Breast epithelium (tissue), 4 donors: ENCODE data around the gene SLC18A2. TPM values are rescaled to one million over a fixed set of nuclear protein-coding genes. Genes with fewer than 3 reads are reported as not detected.
"Not testable (repeated sequence)": the region's sequence is repeated elsewhere in the genome, so short reads cannot be mapped to it uniquely, and the experiment has no call there.

Source experiments
- DNase-seq, 2 donors: peaks; one replicate each; pipeline ENCODE4 v3.0.0-alpha.2; 2019; ENCODE audit warnings: low spot score in 2 of 2
- H3K27ac ChIP-seq, 2 donors: fragments of 200-600 bp; sonication (generic) in 1 of 2; one replicate each; pipeline ENCODE4 v1.5.1; 2016 to 2019; ENCODE audit warnings: mild to moderate bottlenecking in 1 of 2
- H3K27me3 ChIP-seq, 2 donors: fragments of 200-600 bp; sonication (generic) in 1 of 2; one replicate each; pipeline versions ENCODE4 v1.5.1 to v1.6.0; 2017 to 2019; ENCODE audit warnings: control low read depth in 1 of 2, mild to moderate bottlenecking in 1 of 2
- H3K36me3 ChIP-seq: fragments of 200-600 bp; one replicate; pipeline ENCODE4 v1.5.1; 2019
- H3K4me1 ChIP-seq, 2 donors: fragments of 200-600 bp; sonication (generic); one replicate each; pipeline ENCODE4 v1.5.1; 2016 to 2019; ENCODE audit warnings: control low read depth in 1 of 2
- H3K4me3 ChIP-seq, 3 donors: fragments of 200-600 bp; sonication (generic); 1 replicate in 2 of 3; 2 replicates in 1 of 3; pipeline ENCODE4 v1.5.1; 2016 to 2019; ENCODE audit warnings: mild to moderate bottlenecking in 3 of 3, moderate library complexity in 2 of 3
- H3K9me3 ChIP-seq, 2 donors: fragments of 200-600 bp; sonication (generic) in 1 of 2; one replicate each; pipeline ENCODE4 v1.5.1; 2016 to 2019; ENCODE audit warnings: control low read depth in 1 of 2
- CTCF ChIP-seq, 3 donors: fragments of 450-650 bp; IDR thresholded peaks; one replicate each; pipeline ENCODE4 v1.5.1; 2016 to 2017; ENCODE audit warnings: antibody characterized with exemption in 3 of 3, mild to moderate bottlenecking in 3 of 3, moderate library complexity in 3 of 3
- POLR2A ChIP-seq: fragments of 450-650 bp; IDR thresholded peaks from one replicate; pipeline ENCODE4 v1.6.1; 2016; ENCODE audit warnings: antibody characterized with exemption, mild to moderate bottlenecking, moderate library complexity
- POLR2AphosphoS5 ChIP-seq, 3 donors: sonication (generic); formaldehyde crosslinking; IDR thresholded peaks; one replicate each; pipeline ENCODE4 v1.6.1; 2017; ENCODE audit warnings: antibody characterized with exemption in 3 of 3
- intact Hi-C: fragments of 100-400 bp; cut with DNase I; formaldehyde crosslinking; loops from one replicate; pipeline ENCODE4 v1.15.1; 2023; ENCODE audit warnings: low total_unique reads
- total RNA-seq, 3 donors: library from RNA; depleted of rRNA; stranded (reverse); fragments of >200 nt; gene quantifications; one replicate each; pipeline ENCODE4 v1.1.0, GENCODE V29; 2016

Gene SLC18A2
- total RNA-seq, 3 donors from 2014 or later = 0.73 to 2.1 TPM; not detected in 1

- TF ChIP-seq CTCF (IDR thresholded peaks at IDR 0.05) = no peak
- no peak for TF ChIP-seq POLR2A
- no peak for TF ChIP-seq POLR2AphosphoS5 (IDR thresholded peaks at IDR 0.05)
- H3K4me1 ChIP-seq = no peaks in the 10 kb centered on the region
- peaks cover 0 to 19% of the 10 kb centered on the region in 2 donors for H3K27me3 ChIP-seq
- H3K36me3 ChIP-seq = no peaks in the 10 kb centered on the region
- no peaks in the 10 kb centered on the region for H3K9me3 ChIP-seq
- no peak overlapping the region for H3K27ac ChIP-seq
- no peak for DNase-seq
- intact Hi-C loops = loop anchor here (1.0 kb wide), 1 partner anchor 34 kb away; no protein-coding TSS in a partner anchor
- H3K4me3 ChIP-seq = no peak overlapping the region
Measured at GRCh38 chr10:117228210-117228609, 12.7 kb upstream of the SLC18A2 start.

GRCh38 chr10:117230107-117230506 lies 10.8 kb upstream of the SLC18A2 start:
- intact Hi-C loops, H3K27ac ChIP-seq, DNase-seq, H3K4me3 ChIP-seq, H3K36me3 ChIP-seq, H3K9me3 ChIP-seq, H3K4me1 ChIP-seq: not testable (repeated sequence)
- H3K27me3 ChIP-seq = peaks cover 0 to 19% of the 10 kb centered on the region in 2 donors

GRCh38 chr10:117237401-117237991 lies 3.4 kb upstream of the SLC18A2 start:
- H3K9me3 ChIP-seq = no peaks in the 10 kb centered on the region
- peaks cover 0 to 35% of the 10 kb centered on the region in 2 donors for H3K27me3 ChIP-seq
- H3K4me1 ChIP-seq = no peaks in the 10 kb centered on the region
- TF ChIP-seq POLR2AphosphoS5 (IDR thresholded peaks at IDR 0.05) (no peak), POLR2A (no peak), CTCF (IDR thresholded peaks at IDR 0.05) (no peak)
- intact Hi-C loops = no loop called here
- no peak overlapping the region for H3K27ac ChIP-seq
- DNase-seq = no peak
- no peaks in the 10 kb centered on the region for H3K36me3 ChIP-seq
- no peak overlapping the region for H3K4me3 ChIP-seq

GRCh38 chr10:117239051-117239450 lies 1.9 kb upstream of the SLC18A2 start:
- TF ChIP-seq POLR2A (no peak), POLR2AphosphoS5 (IDR thresholded peaks at IDR 0.05) (no peak), CTCF (IDR thresholded peaks at IDR 0.05) (no peak)
- no peak for DNase-seq
- no peaks in the 10 kb centered on the region for H3K4me1 ChIP-seq
- intact Hi-C loops = no loop called here
- H3K9me3 ChIP-seq = no peaks in the 10 kb centered on the region
- peaks cover 0 to 47% of the 10 kb centered on the region in 2 donors for H3K27me3 ChIP-seq
- H3K27ac ChIP-seq = no peak overlapping the region
- H3K4me3 ChIP-seq = no peak overlapping the region
- H3K36me3 ChIP-seq = no peaks in the 10 kb centered on the region

- TF ChIP-seq POLR2A = no peak
- TF ChIP-seq CTCF (IDR thresholded peaks at IDR 0.05) = no peak
- TF ChIP-seq POLR2AphosphoS5 (IDR thresholded peaks at IDR 0.05) = no peak
- H3K27me3 ChIP-seq = peaks cover 0 to 52% of the 10 kb centered on the region in 2 donors
- no peak for DNase-seq
Measured at GRCh38 chr10:117239721-117240620, 943 bp upstream of the SLC18A2 start.

More at GRCh38 chr10:117239721-117240620, 943 bp upstream of the SLC18A2 start:
- no peaks in the 10 kb centered on the region for H3K36me3 ChIP-seq
- H3K4me3 ChIP-seq = no peak overlapping the region
- no peak overlapping the region for H3K27ac ChIP-seq
- no peaks in the 10 kb centered on the region for H3K4me1 ChIP-seq
- intact Hi-C loops = no loop called here
- H3K9me3 ChIP-seq = no peaks in the 10 kb centered on the region
